GM23338 (cell line): ENCODE results near the gene NFYB.

Experiments
- CREB1 ChIP-seq: fragments of 250-450 bp; sonication (Bioruptor Pico); IDR thresholded peaks from 2 replicates; pipeline ENCODE4 v1.5.0; 2020; ENCODE audit warnings: low read depth, mild to moderate bottlenecking, moderate library complexity
- EZH2phosphoT487 ChIP-seq: fragments of 200-600 bp; sonication (generic); IDR thresholded peaks from one replicate; pipeline ENCODE4 v1.8.1; 2018; ENCODE audit warnings: antibody characterized with exemption; ENCODE audit not compliant: unreplicated experiment
- JUNB ChIP-seq: IDR thresholded peaks from one replicate; pipeline ENCODE4 v1.6.1; 2016; ENCODE audit warnings: antibody characterized with exemption; ENCODE audit not compliant: unreplicated experiment
- POLR2AphosphoS5 ChIP-seq: IDR thresholded peaks from 2 replicates; pipeline ENCODE4 v1.6.1; 2016; ENCODE audit warnings: antibody characterized with exemption, low read depth
- REST ChIP-seq: IDR thresholded peaks from one replicate; pipeline ENCODE4 v1.6.1; 2018; ENCODE audit warnings: antibody characterized with exemption; ENCODE audit not compliant: unreplicated experiment
- TF ChIP-seq, protein P1 (sequence below), 2 experiments: fragments of 200-600 bp in 1 of 2; sonication (generic) in 1 of 2; conservative IDR thresholded peaks; 2 replicates each; pipeline versions ENCODE4 v1.5.1 to v1.6.1; 2016 to 2017; ENCODE audit warnings: antibody characterized with exemption in 2 of 2, low read depth in 2 of 2, mild to moderate bottlenecking in 2 of 2, moderate library complexity in 1 of 2

DNA sequence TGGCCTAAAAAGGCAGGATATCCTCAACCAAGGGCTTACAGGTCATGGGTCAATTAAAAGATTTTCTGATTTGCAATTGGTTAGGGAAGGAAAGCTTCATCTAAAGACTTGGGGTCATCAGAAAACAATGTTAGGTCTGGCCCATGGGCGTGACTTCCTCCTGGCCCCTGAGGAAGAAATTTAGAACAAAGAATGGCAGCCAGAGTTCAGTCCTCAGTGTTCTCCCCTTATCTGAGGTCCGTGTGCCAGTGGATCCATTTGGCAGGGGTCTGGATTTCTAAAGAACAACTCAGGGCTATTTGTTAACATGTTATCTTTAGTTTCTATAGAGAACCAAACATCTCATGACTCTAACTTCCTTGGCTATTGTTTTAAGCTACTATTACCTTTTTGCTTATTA is 27.8 kb upstream of the NFYB start:
- TF ChIP-seq, protein P1, sequence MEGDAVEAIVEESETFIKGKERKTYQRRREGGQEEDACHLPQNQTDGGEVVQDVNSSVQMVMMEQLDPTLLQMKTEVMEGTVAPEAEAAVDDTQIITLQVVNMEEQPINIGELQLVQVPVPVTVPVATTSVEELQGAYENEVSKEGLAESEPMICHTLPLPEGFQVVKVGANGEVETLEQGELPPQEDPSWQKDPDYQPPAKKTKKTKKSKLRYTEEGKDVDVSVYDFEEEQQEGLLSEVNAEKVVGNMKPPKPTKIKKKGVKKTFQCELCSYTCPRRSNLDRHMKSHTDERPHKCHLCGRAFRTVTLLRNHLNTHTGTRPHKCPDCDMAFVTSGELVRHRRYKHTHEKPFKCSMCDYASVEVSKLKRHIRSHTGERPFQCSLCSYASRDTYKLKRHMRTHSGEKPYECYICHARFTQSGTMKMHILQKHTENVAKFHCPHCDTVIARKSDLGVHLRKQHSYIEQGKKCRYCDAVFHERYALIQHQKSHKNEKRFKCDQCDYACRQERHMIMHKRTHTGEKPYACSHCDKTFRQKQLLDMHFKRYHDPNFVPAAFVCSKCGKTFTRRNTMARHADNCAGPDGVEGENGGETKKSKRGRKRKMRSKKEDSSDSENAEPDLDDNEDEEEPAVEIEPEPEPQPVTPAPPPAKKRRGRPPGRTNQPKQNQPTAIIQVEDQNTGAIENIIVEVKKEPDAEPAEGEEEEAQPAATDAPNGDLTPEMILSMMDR (conservative IDR thresholded peaks at IDR 0.05; ENCODE audit: low read depth in 2 of 2) = no peak
- TF ChIP-seq EZH2phosphoT487 (no peak), REST (no peak), POLR2AphosphoS5 (no peak), CREB1 (no peak), JUNB (no peak)
